HepG2 (cell line): ENCODE data around the gene FAAP20. TPM values are rescaled to one million over a fixed set of nuclear protein-coding genes. Genes with fewer than 3 reads are reported as not detected.

Experiments
- ATM ChIP-seq: fragments of 450-650 bp; IDR thresholded peaks from 2 replicates; pipeline ENCODE4 v1.7.1; 2017; ENCODE audit warnings: mild to moderate bottlenecking, borderline replicate concordance
- CEBPB ChIP-seq: IDR thresholded peaks from 2 replicates; pipeline ENCODE4 v1.6.1; 2011; ENCODE audit warnings: low read depth, low read length, improper control_type of control experiment, borderline replicate concordance
- CREB1 ChIP-seq, 2 experiments: fragments of 450-650 bp in 1 of 2; IDR thresholded peaks; 2 replicates each; pipeline ENCODE4 v1.6.1; 2016 to 2017; ENCODE audit warnings: control low read depth in 1 of 2, mild to moderate bottlenecking in 1 of 2, missing compliant biosample characterization in 1 of 2, missing genetic modification characterization in 1 of 2
- HCFC1 ChIP-seq: fragments of 150-350 bp; IDR thresholded peaks from 2 replicates; pipeline ENCODE4 v1.6.1; 2014; ENCODE audit warnings: low read depth, low read length
- HMGA1 ChIP-seq: sonication (generic); formaldehyde crosslinking; conservative IDR thresholded peaks from 2 replicates; pipeline ENCODE4 v1.4.0; 2020; ENCODE audit warnings: missing genetic modification reagents
- KAT2B ChIP-seq: fragments of 150-350 bp; IDR thresholded peaks from 2 replicates; pipeline ENCODE4 v1.6.1; 2014; ENCODE audit warnings: low read depth, low read length, borderline replicate concordance
- KMT2B ChIP-seq: IDR thresholded peaks from 2 replicates; pipeline ENCODE4 v1.6.1; 2016; ENCODE audit warnings: missing genetic modification reagents, missing compliant biosample characterization
- MBNL3 ChIP-seq: fragments of 250-450 bp; sonication (Bioruptor Pico); conservative IDR thresholded peaks from 2 replicates; pipeline ENCODE4 v1.8.0; 2022; ENCODE audit warnings: mild to moderate bottlenecking, inconsistent platforms
- NFE2 ChIP-seq: sonication (generic); formaldehyde crosslinking; IDR thresholded peaks from 2 replicates; pipeline ENCODE4 v1.4.0; 2020; ENCODE audit warnings: missing genetic modification reagents
- NFYB ChIP-seq: sonication (generic); formaldehyde crosslinking; IDR thresholded peaks from 2 replicates; pipeline ENCODE4 v1.4.0; 2020; ENCODE audit warnings: missing genetic modification reagents
- NR2F6 ChIP-seq, 2 experiments: IDR thresholded peaks; 2 replicates each; pipeline ENCODE4 v1.6.1; 2016; ENCODE audit warnings: antibody characterized with exemption in 1 of 2, mild to moderate bottlenecking in 1 of 2
- PHF21A ChIP-seq: sonication (generic); formaldehyde crosslinking; IDR thresholded peaks from 2 replicates; pipeline ENCODE4 v1.5.0; 2020; ENCODE audit warnings: mild to moderate bottlenecking, missing genetic modification reagents
- PREB ChIP-seq: sonication (generic); formaldehyde crosslinking; IDR thresholded peaks from 2 replicates; pipeline ENCODE4 v1.4.0; 2020; ENCODE audit warnings: missing genetic modification reagents
- SIN3B ChIP-seq: fragments of 150-350 bp; IDR thresholded peaks from 2 replicates; pipeline ENCODE4 v1.6.1; 2014; ENCODE audit warnings: low read length
- SPEN ChIP-seq: sonication (generic); formaldehyde crosslinking; IDR thresholded peaks from 2 replicates; pipeline ENCODE4 v1.5.1; 2020; ENCODE audit warnings: low read depth, mild to moderate bottlenecking, missing genetic modification reagents
- THAP11 ChIP-seq: IDR thresholded peaks from 2 replicates; pipeline ENCODE4 v1.6.1; 2016; ENCODE audit warnings: missing biosample characterization, missing genetic modification reagents
- ZBTB3 ChIP-seq: sonication (generic); formaldehyde crosslinking; IDR thresholded peaks from 2 replicates; pipeline ENCODE4 v1.4.0; 2020; ENCODE audit warnings: low read depth, mild to moderate bottlenecking, moderate library complexity, missing genetic modification reagents, borderline replicate concordance
- ZFP37 ChIP-seq: sonication (generic); formaldehyde crosslinking; IDR thresholded peaks from 2 replicates; pipeline ENCODE4 v1.4.0; 2020; ENCODE audit warnings: missing genetic modification reagents, borderline replicate concordance
- ZIK1 ChIP-seq: sonication (generic); formaldehyde crosslinking; IDR thresholded peaks from 2 replicates; pipeline ENCODE4 v1.5.0; 2020; ENCODE audit warnings: mild to moderate bottlenecking, low read depth, missing genetic modification reagents, borderline replicate concordance
- ZNF124 ChIP-seq: sonication (generic); formaldehyde crosslinking; IDR thresholded peaks from 2 replicates; pipeline ENCODE4 v1.4.0; 2020; ENCODE audit warnings: missing genetic modification reagents
- ZNF143 ChIP-seq: sonication (generic); formaldehyde crosslinking; IDR thresholded peaks from 2 replicates; pipeline ENCODE4 v1.4.0; 2020; ENCODE audit warnings: missing genetic modification reagents
- ZNF503 ChIP-seq: sonication (generic); formaldehyde crosslinking; IDR thresholded peaks from 2 replicates; pipeline ENCODE4 v1.4.0; 2020; ENCODE audit warnings: missing genetic modification reagents
- ZNF572 ChIP-seq: sonication (generic); formaldehyde crosslinking; IDR thresholded peaks from 2 replicates; pipeline ENCODE4 v1.5.1; 2020; ENCODE audit warnings: mild to moderate bottlenecking, missing genetic modification reagents
- ZNF597 ChIP-seq: sonication (generic); formaldehyde crosslinking; IDR thresholded peaks from 2 replicates; pipeline ENCODE4 v1.5.0; 2020; ENCODE audit warnings: missing genetic modification reagents
- ZNF660 ChIP-seq: sonication (generic); formaldehyde crosslinking; IDR thresholded peaks from 2 replicates; pipeline ENCODE4 v1.5.1; 2020; ENCODE audit warnings: mild to moderate bottlenecking, low read depth, missing genetic modification reagents, borderline replicate concordance
- ZNF703 ChIP-seq: sonication (generic); formaldehyde crosslinking; IDR thresholded peaks from 2 replicates; pipeline ENCODE4 v1.5.1; 2020; ENCODE audit warnings: missing genetic modification reagents, mild to moderate bottlenecking, moderate library complexity, borderline replicate concordance
- ZNF713 ChIP-seq: sonication (generic); formaldehyde crosslinking; IDR thresholded peaks from 2 replicates; pipeline ENCODE4 v1.4.0; 2020; ENCODE audit warnings: mild to moderate bottlenecking, missing genetic modification reagents
- ZNF766 ChIP-seq: sonication (generic); formaldehyde crosslinking; IDR thresholded peaks from 2 replicates; pipeline ENCODE4 v1.5.0; 2020; ENCODE audit warnings: missing genetic modification reagents, borderline replicate concordance
- polyA plus RNA-seq, 8 experiments: library from polyadenylated mRNA; depleted of rRNA in 3 of 8; stranded (reverse) in 7 of 8; unstranded in 1 of 8; fragments of >200 nt; fragmentation: Illumina TruSeq in 4 of 8; extraction: Trizol in 4 of 8; gene quantifications; 2 replicates each; pipeline versions ENCODE4 v1.2.1 to v1.2.3, GENCODE V29; 2011 to 2016; ENCODE audit warnings: low read depth in 4 of 8, missing spikeins in 1 of 8, mixed read lengths in 1 of 8; ENCODE audit not compliant: insufficient read depth in 1 of 8
- total RNA-seq, 5 experiments: library from RNA; depleted of rRNA; stranded (reverse); fragments of >200 nt; fragmentation: Illumina TruSeq; extraction: Trizol; gene quantifications; 2 replicates each; pipeline ENCODE4 v1.2.3, GENCODE V29; 2016; ENCODE audit warnings: low read depth in 1 of 5

Gene FAAP20
- total and polyA plus RNA-seq, 2 of the 13 experiments (the other 11 are each of a cell fraction or from before 2014, with no cell fraction given), result 9.6 to 10.8 TPM

GRCh38 chr1:2232255-2232915 is 37.8 kb upstream of the FAAP20 start (continued):
- TF ChIP-seq ZNF713 (CRISPR knock-in tag), result no peak
- no peak for TF ChIP-seq HMGA1
- TF ChIP-seq KAT2B, result no peak
- TF ChIP-seq ZNF143, result peak; percentile 24; the same call in 1 of the 2 replicates
- TF ChIP-seq HCFC1, result no peak
- TF ChIP-seq NR2F6 (IDR thresholded peaks at IDR 0.05), result peak; percentile 82
- peak; percentile 92 for TF ChIP-seq NR2F6 (CRISPR knock-in tag; IDR thresholded peaks at IDR 0.05)
- no peak for TF ChIP-seq NFE2
- TF ChIP-seq ZNF124, result no peak; the same call in 1 of the 2 replicates
- TF ChIP-seq CREB1 (IDR thresholded peaks at IDR 0.05), result no peak
- TF ChIP-seq CREB1 (CRISPR knock-in tag; IDR thresholded peaks at IDR 0.05), result peak; percentile 12; the same call in 1 of the 2 replicates
- no peak for TF ChIP-seq SIN3B
- TF ChIP-seq MBNL3 (CRISPR knock-in tag), result no peak
- TF ChIP-seq ZNF703 (CRISPR knock-in tag), result 0 out of 2 replicates have a peak, but pooled peaks have one; percentile 14
- TF ChIP-seq PREB (CRISPR knock-in tag), result no peak
- TF ChIP-seq SPEN (CRISPR knock-in tag), result no peak
- no peak for TF ChIP-seq NFYB (CRISPR knock-in tag)
- TF ChIP-seq ZIK1 (CRISPR knock-in tag), result no peak
- TF ChIP-seq KMT2B (CRISPR knock-in tag), result no peak
- TF ChIP-seq PHF21A (CRISPR knock-in tag), result peak; percentile 86
- TF ChIP-seq ZNF660 (CRISPR knock-in tag), result no peak
- no peak for TF ChIP-seq ZNF597
- TF ChIP-seq ZNF503 (CRISPR knock-in tag), result 0 out of 2 replicates have a peak, but pooled peaks have one; percentile 1
- peak; percentile 59; the same call in 1 of the 2 replicates for TF ChIP-seq ZBTB3 (CRISPR knock-in tag)
- TF ChIP-seq CEBPB, result peak; percentile 90
- TF ChIP-seq ZNF572 (CRISPR knock-in tag), result no peak
- no peak for TF ChIP-seq ZNF766
- TF ChIP-seq ATM, result no peak
- no peak for TF ChIP-seq ZFP37 (CRISPR knock-in tag)
- TF ChIP-seq THAP11 (CRISPR knock-in tag), result peak; percentile 7
